ENCODE data around the gene SLC43A1. TPM values are rescaled to one million over a fixed set of nuclear protein-coding genes. Genes with fewer than 3 reads are reported as not detected.
"Not testable (repeated sequence)": the region's sequence is repeated elsewhere in the genome, so short reads cannot be mapped to it uniquely, and the experiment has no call there.

Gene SLC43A1
- polyA plus RNA-seq, 2 donors, result 2.5 to 3.7 TPM

DNA sequence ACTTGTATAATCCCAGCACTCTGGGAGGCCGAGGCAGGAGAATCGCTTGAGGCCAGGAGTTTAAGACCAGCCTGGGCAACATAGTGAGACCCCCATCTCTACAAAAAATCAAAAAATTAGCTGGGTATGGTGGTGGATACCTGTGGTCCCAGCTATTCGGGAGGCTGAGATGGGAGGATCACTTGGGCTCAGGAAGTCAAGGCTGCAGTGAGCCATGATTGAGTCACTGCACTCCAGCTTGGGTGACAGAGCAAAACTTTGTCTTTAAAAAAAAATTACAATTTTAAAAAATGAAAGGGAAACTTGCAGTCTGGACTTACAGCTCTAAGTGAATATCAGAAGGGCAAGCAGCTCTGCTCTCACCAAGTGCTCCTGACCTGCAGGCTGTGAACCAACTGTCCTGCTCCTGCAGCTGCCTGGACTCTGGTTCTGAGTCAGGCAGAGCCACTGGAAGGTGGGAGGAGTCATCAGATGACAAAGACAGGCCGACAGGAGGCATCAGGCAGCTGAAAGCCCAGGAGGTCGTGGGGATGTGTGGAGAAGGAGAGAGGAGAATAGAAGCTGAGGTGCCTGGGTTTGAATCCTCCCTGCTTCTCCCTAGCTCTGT lies 31.5 kb upstream of the SLC43A1 start:
- WGBS, 2 donors, result 60 to 73% methylated on average over 5 of the region's 5 CpGs
- H3K4me3 ChIP-seq (ENCODE audit: low read depth in 1 of 2, low read length in 2 of 2), result no peak overlapping the region
- H3K4me1 ChIP-seq (ENCODE audit: control insufficient read depth in 2 of 2, insufficient read depth in 2 of 2, low read length in 1 of 2), result no peaks in the 10 kb centered on the region
- no peaks in the 10 kb centered on the region for H3K9me3 ChIP-seq (ENCODE audit: control insufficient read depth in 2 of 2, insufficient read depth in 1 of 2, low read depth in 1 of 2, low read length in 1 of 2)
- H3K27ac ChIP-seq (ENCODE audit: low read depth in 2 of 2, low read length in 1 of 2), result no peak overlapping the region
- H3K27me3 ChIP-seq (ENCODE audit: control insufficient read depth in 1 of 2, insufficient read depth in 2 of 2, low read length in 2 of 2), result no peaks in the 10 kb centered on the region
- H3K36me3 ChIP-seq (ENCODE audit: control insufficient read depth in 2 of 2, insufficient read depth in 2 of 2, low read length in 1 of 2), result peaks cover 6 to 11% of the 10 kb centered on the region in 2 donors

GRCh38 chr11:57546451-57546850 lies 30.9 kb upstream of the SLC43A1 start:
- no peaks in the 10 kb centered on the region for H3K27me3 ChIP-seq (ENCODE audit: control insufficient read depth in 1 of 2, insufficient read depth in 2 of 2, low read length in 2 of 2)
- whole genome bisulfite sequencing, 2 donors, result 95 to 97% methylated on average over 7 of the region's 7 CpGs
- H3K27ac ChIP-seq (ENCODE audit: low read depth in 2 of 2, low read length in 1 of 2), result no peak overlapping the region
- H3K4me3 ChIP-seq (ENCODE audit: low read depth in 1 of 2, low read length in 2 of 2), result no peak overlapping the region
- H3K36me3 ChIP-seq (ENCODE audit: control insufficient read depth in 2 of 2, insufficient read depth in 2 of 2, low read length in 1 of 2), result peaks cover 1 to 9% of the 10 kb centered on the region in 2 donors
- H3K9me3 ChIP-seq (ENCODE audit: control insufficient read depth in 2 of 2, insufficient read depth in 1 of 2, low read depth in 1 of 2, low read length in 1 of 2), result no peaks in the 10 kb centered on the region
- H3K4me1 ChIP-seq (ENCODE audit: control insufficient read depth in 2 of 2, insufficient read depth in 2 of 2, low read length in 1 of 2), result no peaks in the 10 kb centered on the region

GRCh38 chr11:57545883-57546282 lies 30.4 kb upstream of the SLC43A1 start:
- H3K36me3 ChIP-seq (ENCODE audit: control insufficient read depth in 2 of 2, insufficient read depth in 2 of 2, low read length in 1 of 2), result peaks cover 0 to 9% of the 10 kb centered on the region in 2 donors
- no peak overlapping the region for H3K27ac ChIP-seq (ENCODE audit: low read depth in 2 of 2, low read length in 1 of 2)
- no peak overlapping the region for H3K4me3 ChIP-seq (ENCODE audit: low read depth in 1 of 2, low read length in 2 of 2)
- no peaks in the 10 kb centered on the region for H3K27me3 ChIP-seq (ENCODE audit: control insufficient read depth in 1 of 2, insufficient read depth in 2 of 2, low read length in 2 of 2)
- H3K4me1 ChIP-seq (ENCODE audit: control insufficient read depth in 2 of 2, insufficient read depth in 2 of 2, low read length in 1 of 2), result no peaks in the 10 kb centered on the region
- no peaks in the 10 kb centered on the region for H3K9me3 ChIP-seq (ENCODE audit: control insufficient read depth in 2 of 2, insufficient read depth in 1 of 2, low read depth in 1 of 2, low read length in 1 of 2)
- 91 to 93% methylated on average over 13 of the region's 13 CpGs for WGBS, 2 donors

DNA sequence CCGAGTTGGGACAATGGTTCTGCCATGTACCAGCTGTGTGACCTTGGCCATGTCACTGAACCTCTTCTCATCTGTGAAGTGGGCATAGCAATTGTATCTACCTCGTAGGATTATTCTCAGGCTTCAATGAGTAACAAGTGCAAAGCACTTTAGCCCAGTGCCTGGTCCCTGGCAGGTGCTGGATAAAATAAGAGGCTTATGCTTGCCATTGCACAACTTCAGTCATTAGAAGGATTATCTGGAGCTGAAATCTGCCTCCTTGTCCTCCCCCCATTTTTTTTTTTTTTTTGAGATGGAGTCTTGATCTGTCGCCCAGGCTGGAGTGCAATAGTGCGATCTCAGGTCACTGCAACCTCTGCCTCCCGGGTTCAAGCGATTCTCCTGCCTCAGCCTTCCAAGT lies 29.1 kb upstream of the SLC43A1 start:
- no peak overlapping the region for H3K27ac ChIP-seq (ENCODE audit: low read depth in 2 of 2, low read length in 1 of 2)
- H3K36me3 ChIP-seq (ENCODE audit: control insufficient read depth in 2 of 2, insufficient read depth in 2 of 2, low read length in 1 of 2), result peaks cover 0 to 1% of the 10 kb centered on the region in 2 donors
- H3K4me1 ChIP-seq (ENCODE audit: control insufficient read depth in 2 of 2, insufficient read depth in 2 of 2, low read length in 1 of 2), result no peaks in the 10 kb centered on the region
- WGBS, 2 donors, result 85 to 88% methylated on average over 6 of the region's 6 CpGs
- no peaks in the 10 kb centered on the region for H3K27me3 ChIP-seq (ENCODE audit: control insufficient read depth in 1 of 2, insufficient read depth in 2 of 2, low read length in 2 of 2)
- H3K4me3 ChIP-seq (ENCODE audit: low read depth in 1 of 2, low read length in 2 of 2), result no peak overlapping the region
- H3K9me3 ChIP-seq (ENCODE audit: control insufficient read depth in 2 of 2, insufficient read depth in 1 of 2, low read depth in 1 of 2, low read length in 1 of 2), result no peaks in the 10 kb centered on the region

DNA sequence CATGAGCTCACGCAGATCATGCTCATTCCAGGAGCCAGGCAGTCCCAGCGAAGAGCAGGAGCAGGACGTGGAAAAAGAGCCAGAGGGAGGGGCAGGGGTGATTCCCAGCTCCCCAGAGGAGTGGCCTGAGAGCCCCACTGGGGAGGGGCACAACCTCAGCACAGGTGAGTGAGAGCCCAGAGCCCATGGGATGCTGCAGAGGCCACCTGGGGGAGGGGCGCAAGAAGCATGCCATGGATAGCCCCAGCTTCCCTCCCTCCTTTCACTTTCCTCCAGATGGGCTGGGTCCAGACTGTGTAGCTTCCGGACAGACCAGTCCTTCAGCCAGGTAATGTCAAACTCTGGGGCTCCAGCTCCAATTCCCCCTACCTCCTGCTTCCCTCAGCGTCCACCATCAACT lies 28.1 kb upstream of the SLC43A1 start:
- Histone ChIP-seq H3K4me3 (ENCODE audit: low read depth in 1 of 2, low read length in 2 of 2) (no peak overlapping the region), H3K27ac (ENCODE audit: low read depth in 2 of 2, low read length in 1 of 2) (no peak overlapping the region), H3K27me3 (ENCODE audit: control insufficient read depth in 1 of 2, insufficient read depth in 2 of 2, low read length in 2 of 2) (no peaks in the 10 kb centered on the region), H3K4me1 (ENCODE audit: control insufficient read depth in 2 of 2, insufficient read depth in 2 of 2, low read length in 1 of 2) (no peaks in the 10 kb centered on the region), H3K9me3 (ENCODE audit: control insufficient read depth in 2 of 2, insufficient read depth in 1 of 2, low read depth in 1 of 2, low read length in 1 of 2) (no peaks in the 10 kb centered on the region), H3K36me3 (ENCODE audit: control insufficient read depth in 2 of 2, insufficient read depth in 2 of 2, low read length in 1 of 2) (no peaks in the 10 kb centered on the region)
- 48 to 49% methylated on average over 6 of the region's 6 CpGs for WGBS, 2 donors

- Histone ChIP-seq H3K27me3 (ENCODE audit: control insufficient read depth in 1 of 2, insufficient read depth in 2 of 2, low read length in 2 of 2) (no peaks in the 10 kb centered on the region), H3K4me1 (ENCODE audit: control insufficient read depth in 2 of 2, insufficient read depth in 2 of 2, low read length in 1 of 2) (no peaks in the 10 kb centered on the region), H3K4me3 (ENCODE audit: low read depth in 1 of 2, low read length in 2 of 2) (no peak overlapping the region), H3K36me3 (ENCODE audit: control insufficient read depth in 2 of 2, insufficient read depth in 2 of 2, low read length in 1 of 2) (no peaks in the 10 kb centered on the region), H3K27ac (ENCODE audit: low read depth in 2 of 2, low read length in 1 of 2) (no peak overlapping the region), H3K9me3 (ENCODE audit: control insufficient read depth in 2 of 2, insufficient read depth in 1 of 2, low read depth in 1 of 2, low read length in 1 of 2) (no peaks in the 10 kb centered on the region)
- WGBS, 2 donors, result 62 to 73% methylated on average over 4 of the region's 4 CpGs
Measured at GRCh38 chr11:57542582-57542981, 27.1 kb upstream of the SLC43A1 start.

- H3K4me3 ChIP-seq (ENCODE audit: low read depth in 1 of 2, low read length in 2 of 2), result no peak overlapping the region
- H3K36me3 ChIP-seq (ENCODE audit: control insufficient read depth in 2 of 2, insufficient read depth in 2 of 2, low read length in 1 of 2), result no peaks in the 10 kb centered on the region
- no peaks in the 10 kb centered on the region for H3K9me3 ChIP-seq (ENCODE audit: control insufficient read depth in 2 of 2, insufficient read depth in 1 of 2, low read depth in 1 of 2, low read length in 1 of 2)
- 80 to 89% methylated on average over 5 of the region's 5 CpGs for WGBS, 2 donors
- H3K27me3 ChIP-seq (ENCODE audit: control insufficient read depth in 1 of 2, insufficient read depth in 2 of 2, low read length in 2 of 2), result no peaks in the 10 kb centered on the region
- no peak overlapping the region for H3K27ac ChIP-seq (ENCODE audit: low read depth in 2 of 2, low read length in 1 of 2)
- H3K4me1 ChIP-seq (ENCODE audit: control insufficient read depth in 2 of 2, insufficient read depth in 2 of 2, low read length in 1 of 2), result no peaks in the 10 kb centered on the region
Measured at GRCh38 chr11:57541169-57541568, 25.7 kb upstream of the SLC43A1 start.

GRCh38 chr11:57539342-57539741 lies 23.8 kb upstream of the SLC43A1 start:
- H3K9me3 ChIP-seq (ENCODE audit: control insufficient read depth in 2 of 2, insufficient read depth in 1 of 2, low read depth in 1 of 2, low read length in 1 of 2), result no peaks in the 10 kb centered on the region
- no peak overlapping the region for H3K4me3 ChIP-seq (ENCODE audit: low read depth in 1 of 2, low read length in 2 of 2)
- H3K27ac ChIP-seq (ENCODE audit: low read depth in 2 of 2, low read length in 1 of 2), result no peak overlapping the region
- no peaks in the 10 kb centered on the region for H3K36me3 ChIP-seq (ENCODE audit: control insufficient read depth in 2 of 2, insufficient read depth in 2 of 2, low read length in 1 of 2)
- H3K27me3 ChIP-seq (ENCODE audit: control insufficient read depth in 1 of 2, insufficient read depth in 2 of 2, low read length in 2 of 2), result no peaks in the 10 kb centered on the region
- H3K4me1 ChIP-seq (ENCODE audit: control insufficient read depth in 2 of 2, insufficient read depth in 2 of 2, low read length in 1 of 2), result no peaks in the 10 kb centered on the region
- WGBS, 2 donors, result 43 to 52% methylated on average over 1 of the region's 1 CpG

- Histone ChIP-seq H3K27me3 (ENCODE audit: control insufficient read depth in 1 of 2, insufficient read depth in 2 of 2, low read length in 2 of 2) (no peaks in the 10 kb centered on the region), H3K9me3 (ENCODE audit: control insufficient read depth in 2 of 2, insufficient read depth in 1 of 2, low read depth in 1 of 2, low read length in 1 of 2) (no peaks in the 10 kb centered on the region), H3K4me3 (ENCODE audit: low read depth in 1 of 2, low read length in 2 of 2) (no peak within 1 kb of the TSS), H3K36me3 (ENCODE audit: control insufficient read depth in 2 of 2, insufficient read depth in 2 of 2, low read length in 1 of 2) (no peaks in the 10 kb centered on the region), H3K4me1 (ENCODE audit: control insufficient read depth in 2 of 2, insufficient read depth in 2 of 2, low read length in 1 of 2) (no peaks in the 10 kb centered on the region), H3K27ac (ENCODE audit: low read depth in 2 of 2, low read length in 1 of 2) (no peak within 1 kb of the TSS)
- 71 to 74% methylated on average over 14 of the region's 14 CpGs for WGBS, 2 donors
Measured at GRCh38 chr11:57536947-57537619, 21.6 kb upstream of the SLC43A1 start, which contains the start of gene SMTNL1. Gene SMTNL1 (plus strand): TSS chr11:57537595. CDS start chr11:57542643, 5,048 bp downstream.

DNA sequence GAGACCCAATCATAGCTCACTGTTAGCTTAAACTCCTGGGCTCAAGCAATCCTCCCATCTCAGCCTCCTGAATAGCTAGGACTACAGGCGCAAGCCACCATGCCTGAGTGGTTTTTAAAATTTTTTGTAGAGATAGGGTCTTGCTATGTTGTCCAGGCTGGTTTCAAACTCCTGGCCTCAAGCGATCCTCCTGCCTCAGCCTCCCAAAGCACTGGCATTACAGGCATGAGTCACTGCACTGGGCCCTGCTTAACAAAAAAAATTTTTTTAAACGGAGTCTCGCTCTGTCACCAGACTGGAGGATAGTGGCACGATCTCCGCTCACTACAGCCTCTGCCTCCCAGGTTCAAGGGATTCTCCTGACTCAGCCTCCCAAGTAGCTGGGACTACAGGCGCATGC lies 18.9 kb upstream of the SLC43A1 start:
- not testable (repeated sequence) for H3K4me1 ChIP-seq (ENCODE audit: control insufficient read depth in 2 of 2, insufficient read depth in 2 of 2, low read length in 1 of 2); H3K4me3 ChIP-seq (ENCODE audit: low read depth in 1 of 2, low read length in 2 of 2); H3K27me3 ChIP-seq (ENCODE audit: control insufficient read depth in 1 of 2, insufficient read depth in 2 of 2, low read length in 2 of 2); H3K36me3 ChIP-seq (ENCODE audit: control insufficient read depth in 2 of 2, insufficient read depth in 2 of 2, low read length in 1 of 2); H3K9me3 ChIP-seq (ENCODE audit: control insufficient read depth in 2 of 2, insufficient read depth in 1 of 2, low read depth in 1 of 2, low read length in 1 of 2); H3K27ac ChIP-seq (ENCODE audit: low read depth in 2 of 2, low read length in 1 of 2)
- 91 to 95% methylated on average over 7 of the region's 7 CpGs for WGBS, 2 donors

Data from esophagus (tissue), 2 donors.